A549 (cell line): ENCODE results near the gene TEKT3.

Source experiments
- CEBPB ChIP-seq, 2 experiments: fragments of >200 bp in 1 of 2; sonication (Bioruptor Twin) in 1 of 2; formaldehyde crosslinking in 1 of 2; IDR thresholded peaks; 2 replicates each; pipeline ENCODE4 v1.6.1; 2012 to 2016
- ESRRA ChIP-seq: fragments of 150-350 bp; IDR thresholded peaks from 2 replicates; pipeline ENCODE4 v1.6.1; 2014; ENCODE audit warnings: mild to moderate bottlenecking, low read length, borderline replicate concordance
- HOXB13 ChIP-seq: fragments of 250-450 bp; sonication (Bioruptor Pico); IDR thresholded peaks from 2 replicates; pipeline ENCODE4 v1.5.0; 2020; ENCODE audit warnings: low read depth, mild to moderate bottlenecking, moderate library complexity
- POLR2A ChIP-seq: IDR thresholded peaks from 2 replicates; pipeline ENCODE4 v1.6.1; 2012; ENCODE audit warnings: mild to moderate bottlenecking, low read length
- SREBF2 ChIP-seq: fragments of 450-650 bp; IDR thresholded peaks from 2 replicates; pipeline ENCODE4 v1.6.1; 2014; ENCODE audit warnings: mild to moderate bottlenecking, moderate library complexity
- TF ChIP-seq, protein P1 (sequence below): fragments of 150-350 bp; IDR thresholded peaks from 2 replicates; pipeline ENCODE4 v1.6.1; 2014; ENCODE audit warnings: low read depth, mild to moderate bottlenecking, low read length
- TF ChIP-seq, protein P2 (sequence below): fragments of 200-600 bp; sonication (generic); IDR thresholded peaks from 2 replicates; pipeline ENCODE4 v1.6.1; 2016; ENCODE audit warnings: antibody characterized with exemption, mild to moderate bottlenecking, moderate library complexity

DNA sequence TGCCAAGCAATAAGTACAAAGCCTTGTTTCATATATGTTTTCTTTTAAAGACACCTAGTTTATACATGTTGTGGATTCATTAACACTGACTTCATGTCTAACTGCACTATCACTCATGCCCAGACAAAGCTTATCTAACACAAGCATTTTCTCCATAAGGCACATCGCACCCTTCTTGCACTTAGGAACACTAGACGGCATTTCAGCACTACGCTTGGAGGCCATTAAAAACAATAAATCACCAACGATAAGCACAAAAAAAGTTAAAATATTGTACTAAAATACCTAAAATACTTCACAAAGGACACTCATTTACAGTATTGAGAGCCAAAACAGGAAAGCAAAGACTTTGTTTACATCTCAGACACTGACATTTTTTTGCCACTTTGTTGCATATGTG is 39.0 kb upstream of the TEKT3 start:
- no peak for TF ChIP-seq POLR2A
- TF ChIP-seq HOXB13 (CRISPR knock-in tag): no peak
- TF ChIP-seq, protein P1, sequence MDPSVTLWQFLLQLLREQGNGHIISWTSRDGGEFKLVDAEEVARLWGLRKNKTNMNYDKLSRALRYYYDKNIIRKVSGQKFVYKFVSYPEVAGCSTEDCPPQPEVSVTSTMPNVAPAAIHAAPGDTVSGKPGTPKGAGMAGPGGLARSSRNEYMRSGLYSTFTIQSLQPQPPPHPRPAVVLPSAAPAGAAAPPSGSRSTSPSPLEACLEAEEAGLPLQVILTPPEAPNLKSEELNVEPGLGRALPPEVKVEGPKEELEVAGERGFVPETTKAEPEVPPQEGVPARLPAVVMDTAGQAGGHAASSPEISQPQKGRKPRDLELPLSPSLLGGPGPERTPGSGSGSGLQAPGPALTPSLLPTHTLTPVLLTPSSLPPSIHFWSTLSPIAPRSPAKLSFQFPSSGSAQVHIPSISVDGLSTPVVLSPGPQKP: no peak
- no peak for TF ChIP-seq CEBPB (IDR thresholded peaks at IDR 0.05)
- TF ChIP-seq ESRRA: no peak
- TF ChIP-seq, protein P2, sequence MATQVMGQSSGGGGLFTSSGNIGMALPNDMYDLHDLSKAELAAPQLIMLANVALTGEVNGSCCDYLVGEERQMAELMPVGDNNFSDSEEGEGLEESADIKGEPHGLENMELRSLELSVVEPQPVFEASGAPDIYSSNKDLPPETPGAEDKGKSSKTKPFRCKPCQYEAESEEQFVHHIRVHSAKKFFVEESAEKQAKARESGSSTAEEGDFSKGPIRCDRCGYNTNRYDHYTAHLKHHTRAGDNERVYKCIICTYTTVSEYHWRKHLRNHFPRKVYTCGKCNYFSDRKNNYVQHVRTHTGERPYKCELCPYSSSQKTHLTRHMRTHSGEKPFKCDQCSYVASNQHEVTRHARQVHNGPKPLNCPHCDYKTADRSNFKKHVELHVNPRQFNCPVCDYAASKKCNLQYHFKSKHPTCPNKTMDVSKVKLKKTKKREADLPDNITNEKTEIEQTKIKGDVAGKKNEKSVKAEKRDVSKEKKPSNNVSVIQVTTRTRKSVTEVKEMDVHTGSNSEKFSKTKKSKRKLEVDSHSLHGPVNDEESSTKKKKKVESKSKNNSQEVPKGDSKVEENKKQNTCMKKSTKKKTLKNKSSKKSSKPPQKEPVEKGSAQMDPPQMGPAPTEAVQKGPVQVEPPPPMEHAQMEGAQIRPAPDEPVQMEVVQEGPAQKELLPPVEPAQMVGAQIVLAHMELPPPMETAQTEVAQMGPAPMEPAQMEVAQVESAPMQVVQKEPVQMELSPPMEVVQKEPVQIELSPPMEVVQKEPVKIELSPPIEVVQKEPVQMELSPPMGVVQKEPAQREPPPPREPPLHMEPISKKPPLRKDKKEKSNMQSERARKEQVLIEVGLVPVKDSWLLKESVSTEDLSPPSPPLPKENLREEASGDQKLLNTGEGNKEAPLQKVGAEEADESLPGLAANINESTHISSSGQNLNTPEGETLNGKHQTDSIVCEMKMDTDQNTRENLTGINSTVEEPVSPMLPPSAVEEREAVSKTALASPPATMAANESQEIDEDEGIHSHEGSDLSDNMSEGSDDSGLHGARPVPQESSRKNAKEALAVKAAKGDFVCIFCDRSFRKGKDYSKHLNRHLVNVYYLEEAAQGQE: no peak
- TF ChIP-seq SREBF2: no peak
